GM21526 (cell line): ENCODE results near the gene IL23R.
"Not testable (repeated sequence)": the region's sequence is repeated elsewhere in the genome, so short reads cannot be mapped to it uniquely, and the experiment has no call there.

Source experiments
- ATAC-seq: cut with Tn5 transposase; IDR thresholded peaks from one replicate; pipeline ENCODE4 v1.9.1; 2021; ENCODE audit warnings: moderate library complexity; ENCODE audit not compliant: unreplicated experiment, low FRiP score

IL23R gene

DNA sequence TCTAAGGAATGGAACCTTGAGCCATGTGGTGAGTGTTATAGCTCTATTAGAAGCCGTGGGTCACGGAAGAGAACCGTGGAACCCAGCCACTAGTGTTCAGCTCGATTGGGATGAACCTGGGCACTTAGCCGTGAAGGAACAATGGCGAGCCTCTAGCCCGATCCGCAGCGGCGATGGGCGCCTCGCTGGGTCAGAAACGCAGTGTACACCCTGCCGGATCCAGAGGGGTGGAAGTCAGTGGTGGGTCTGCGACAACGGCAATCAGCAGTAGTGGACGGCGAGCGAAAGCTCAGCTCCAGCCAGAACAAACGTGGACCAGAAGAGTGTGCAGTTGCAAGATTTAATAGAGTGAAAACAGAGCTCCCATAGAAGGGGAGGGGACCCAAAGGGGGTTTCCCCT is 18.3 kb upstream of the IL23R start:
- not testable (repeated sequence) for ATAC-seq

DNA sequence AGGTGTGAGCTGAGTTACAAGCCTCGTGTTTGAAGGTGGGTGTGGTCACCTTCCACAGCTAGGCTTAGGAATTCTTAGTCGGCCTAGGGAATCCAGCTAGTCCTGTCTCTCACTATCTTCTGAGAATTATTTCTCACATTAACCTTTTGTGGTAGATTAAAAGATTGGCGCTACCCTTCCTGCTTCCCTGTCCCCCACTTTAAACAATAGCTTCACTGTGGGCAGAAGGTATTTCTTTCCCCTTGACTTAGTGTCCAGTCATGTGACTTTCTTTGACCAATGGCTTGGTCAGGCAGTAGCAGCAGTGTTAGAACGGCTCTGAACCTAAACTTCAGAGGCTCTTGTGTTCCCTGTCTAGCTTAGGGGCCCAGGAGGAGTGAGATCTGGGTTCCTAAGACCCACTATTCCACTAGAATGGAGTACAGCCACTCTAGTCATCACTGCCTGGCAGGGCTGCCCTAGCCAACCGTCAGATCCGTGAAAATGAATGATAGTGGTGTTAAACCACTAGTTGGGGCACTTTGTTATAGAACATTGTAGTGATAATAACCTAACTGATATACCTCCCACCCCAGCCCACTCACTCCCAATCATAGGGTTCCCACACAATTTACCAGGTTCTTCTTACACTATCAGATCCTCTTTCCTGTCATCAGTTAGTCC is 17.6 kb upstream of the IL23R start:
- ATAC-seq, result peak; percentile 14

DNA sequence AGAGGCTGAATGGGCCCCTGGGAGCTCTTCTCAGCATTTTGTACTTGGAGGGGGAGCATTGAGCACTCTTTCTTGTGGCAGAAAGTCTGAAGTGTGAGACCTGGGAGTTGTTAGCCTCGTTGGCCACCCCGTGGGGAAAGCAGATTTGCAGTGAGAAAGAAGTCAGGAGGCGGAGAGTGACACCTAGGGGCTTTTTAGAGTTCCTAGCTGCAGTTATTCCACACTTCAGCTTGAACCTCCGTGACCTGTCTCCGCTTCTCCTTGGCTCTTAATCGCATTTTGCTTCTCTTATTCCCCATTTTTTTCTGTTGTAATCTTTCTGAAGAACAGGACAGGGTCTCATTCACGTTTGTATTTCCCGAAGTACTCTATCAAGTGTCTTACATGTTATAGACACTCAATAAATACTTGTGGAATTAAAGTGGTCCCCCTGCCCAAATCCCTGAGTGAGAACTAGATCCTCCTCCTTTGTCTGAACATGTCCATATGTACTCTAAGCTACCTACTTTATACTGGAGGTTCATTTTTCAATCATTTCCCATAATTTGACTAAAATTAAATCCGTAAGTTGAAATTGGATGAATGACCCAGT is 17.0 kb upstream of the IL23R start:
- peak; percentile 96 for ATAC-seq

DNA sequence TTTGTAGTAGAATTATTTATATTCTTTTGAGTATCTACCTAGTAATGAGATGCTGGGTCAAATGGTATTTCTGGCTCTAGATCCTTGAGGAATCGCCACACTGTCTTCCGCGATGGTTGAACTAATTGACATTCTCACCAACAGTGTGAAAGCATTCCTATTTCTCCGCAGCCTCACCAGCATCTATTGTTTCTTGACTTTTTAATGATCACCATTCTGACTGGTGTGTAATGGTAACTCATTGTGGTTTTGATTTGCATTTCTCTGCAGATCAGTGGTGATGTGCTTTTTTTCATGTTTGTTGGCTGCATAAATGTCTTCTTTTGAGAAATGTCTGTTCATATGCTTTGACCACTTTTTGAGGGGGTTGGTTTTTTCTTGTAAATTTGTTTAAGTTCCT is 15.3 kb upstream of the IL23R start:
- no peak for ATAC-seq

DNA sequence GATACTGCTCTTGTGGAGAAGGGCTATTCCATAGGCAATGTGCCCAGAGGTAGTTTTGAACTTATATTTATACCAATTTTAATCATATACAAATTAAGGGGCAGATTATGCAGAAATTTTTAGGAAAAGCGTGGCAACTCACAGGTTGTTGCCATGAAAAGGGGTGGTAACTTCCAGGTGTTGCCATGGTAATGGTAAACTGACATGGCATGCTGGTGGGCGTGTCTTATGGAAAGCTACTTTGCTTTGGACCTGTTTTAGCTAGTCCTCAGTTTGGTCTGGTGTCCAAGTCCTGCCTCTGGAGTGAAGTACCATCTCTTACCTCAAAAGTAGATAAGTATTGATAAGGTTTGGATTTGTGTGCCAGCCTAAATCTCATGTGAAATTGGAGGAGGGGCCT is 7.9 kb upstream of the IL23R start:
- ATAC-seq, result no peak

DNA sequence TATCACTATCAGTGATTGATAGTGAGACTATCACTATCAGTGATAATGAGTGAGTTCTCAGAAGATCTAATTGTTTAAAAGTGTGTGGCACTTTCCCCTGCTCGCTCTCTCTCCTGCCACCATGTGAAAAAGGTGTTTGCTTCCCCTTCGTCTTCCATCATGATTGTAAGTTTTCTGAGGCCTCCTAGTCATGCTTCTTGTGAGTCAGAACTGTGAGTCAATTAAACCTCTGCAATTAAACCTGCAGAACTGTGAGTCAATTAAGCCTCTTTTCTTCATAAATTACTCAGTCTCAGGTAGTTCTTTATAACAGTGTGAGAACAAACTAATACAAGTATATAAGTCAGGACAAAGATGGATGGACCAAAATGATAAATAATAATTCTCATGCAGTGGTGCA is 7.0 kb upstream of the IL23R start:
- no peak for ATAC-seq

DNA sequence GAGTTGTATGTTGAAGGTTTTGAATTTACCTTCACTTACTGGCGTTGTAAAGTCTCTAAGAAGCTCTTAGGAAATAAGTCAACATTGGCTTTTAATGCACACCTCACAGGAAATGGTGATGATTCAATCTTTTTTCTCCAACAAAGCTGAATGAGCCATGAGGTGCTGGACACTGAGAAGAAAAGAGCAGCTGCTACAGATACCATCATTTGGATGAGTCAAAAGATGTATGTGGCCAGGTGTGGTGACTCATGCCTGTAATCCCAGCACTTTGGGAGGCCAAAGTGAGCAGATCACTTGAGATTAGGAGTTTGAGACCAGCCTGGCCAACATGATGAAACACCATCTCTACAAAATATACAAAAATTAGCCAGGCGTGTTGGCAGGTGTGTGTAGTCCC is 3.3 kb upstream of the IL23R start:
- ATAC-seq, result no peak

DNA sequence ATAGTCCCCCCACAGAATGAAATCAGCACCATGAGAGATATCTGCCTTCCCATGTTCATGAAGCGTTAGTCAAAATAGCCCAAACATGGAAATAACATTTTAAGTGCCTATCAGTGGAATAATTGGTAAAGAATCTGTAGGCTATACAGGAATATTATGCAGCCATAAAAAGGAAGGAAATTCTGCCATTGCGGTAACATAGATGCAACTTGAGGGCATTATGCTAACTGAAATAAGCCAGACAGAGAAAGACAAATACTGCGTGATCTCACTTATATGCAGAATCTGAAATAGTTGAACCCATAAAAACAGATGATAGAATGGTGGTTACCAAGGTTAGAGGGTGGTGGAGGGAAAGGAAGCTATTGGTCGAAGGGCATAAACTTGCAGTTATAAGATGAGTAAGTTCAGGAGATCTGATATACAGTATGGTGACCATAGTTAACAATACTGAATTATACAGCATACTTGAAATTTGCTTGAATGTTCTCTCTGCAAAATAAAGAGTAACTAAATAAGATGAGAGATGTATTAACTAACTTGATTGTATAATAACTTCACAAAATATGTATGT is 699 bp upstream of the IL23R start:
- ATAC-seq, result no peak

DNA sequence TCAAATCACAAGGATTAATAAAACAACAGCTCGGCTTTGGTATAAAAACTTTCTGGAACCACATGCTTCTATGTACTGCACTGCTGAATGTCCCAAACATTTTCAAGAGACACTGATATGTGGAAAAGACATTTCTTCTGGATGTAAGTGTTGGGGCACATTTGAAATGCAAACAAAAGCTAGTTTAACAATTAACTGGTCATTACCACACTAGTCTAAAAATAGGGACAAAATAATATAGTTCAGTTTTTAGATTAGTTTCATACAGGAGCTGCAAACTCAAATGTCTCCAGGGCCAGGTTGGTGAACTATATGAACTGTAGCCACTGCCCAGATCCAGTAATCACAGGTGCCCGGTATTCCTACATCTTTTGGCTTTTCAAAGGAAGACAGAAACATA is 3.2 kb downstream of the IL23R start:
- ATAC-seq, result no peak

DNA sequence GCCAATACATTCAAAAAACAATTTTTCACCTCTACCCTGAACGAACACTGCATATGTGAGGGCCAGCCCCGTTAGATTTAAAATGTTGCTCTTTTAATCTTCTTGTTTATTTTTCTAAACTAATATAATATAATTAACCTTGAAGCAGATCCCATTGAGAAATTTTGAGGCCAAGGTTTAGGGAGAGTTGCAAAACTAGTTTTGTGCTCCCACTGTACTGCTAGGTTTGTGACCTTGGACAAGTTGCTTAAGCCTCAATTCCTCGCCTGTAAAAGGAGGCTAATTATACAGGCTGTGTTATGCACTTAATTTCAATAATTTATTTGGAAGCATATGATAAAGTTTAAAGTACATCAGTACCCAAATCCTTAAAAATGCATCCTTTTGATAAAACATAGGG is 3.7 kb downstream of the IL23R start:
- ATAC-seq, result no peak

DNA sequence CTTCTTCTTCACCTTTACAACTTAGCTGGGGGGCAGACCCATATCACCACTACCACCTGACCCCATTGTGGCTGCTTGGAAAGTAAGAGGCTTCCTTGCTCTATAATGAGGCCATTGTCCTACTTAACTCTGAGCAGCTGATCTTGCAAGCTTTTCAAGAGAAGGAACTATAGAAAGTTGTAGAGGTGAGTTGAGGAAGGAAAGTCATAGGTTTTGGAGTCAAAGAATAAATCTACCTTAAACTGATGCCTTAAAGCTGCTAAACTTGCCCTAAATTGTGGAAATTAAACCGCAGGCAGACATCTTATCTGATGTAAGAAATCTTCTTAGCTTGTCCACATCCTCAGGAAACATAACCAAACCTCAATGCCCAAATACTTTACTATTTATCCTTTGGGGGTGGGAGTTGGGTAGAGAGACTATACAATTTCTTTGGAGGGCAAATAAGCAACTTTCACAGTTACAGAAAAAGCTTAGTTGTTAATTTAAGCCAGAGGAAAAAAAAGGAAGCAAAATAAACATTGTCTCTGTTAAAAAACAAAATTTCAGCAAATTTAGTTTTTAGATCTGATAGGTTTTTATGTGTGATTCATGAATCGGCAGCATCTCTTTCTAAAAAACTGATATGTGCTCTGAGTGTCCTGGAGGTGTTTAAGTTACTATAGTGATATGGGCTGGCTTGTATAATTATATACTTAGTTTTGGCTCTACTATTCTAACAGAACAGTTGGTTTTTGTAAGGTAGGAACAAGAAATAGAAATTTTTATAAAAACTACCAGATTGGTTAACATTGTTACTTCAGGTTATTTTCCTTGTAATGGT is 4.7 kb downstream of the IL23R start:
- no peak for ATAC-seq

DNA sequence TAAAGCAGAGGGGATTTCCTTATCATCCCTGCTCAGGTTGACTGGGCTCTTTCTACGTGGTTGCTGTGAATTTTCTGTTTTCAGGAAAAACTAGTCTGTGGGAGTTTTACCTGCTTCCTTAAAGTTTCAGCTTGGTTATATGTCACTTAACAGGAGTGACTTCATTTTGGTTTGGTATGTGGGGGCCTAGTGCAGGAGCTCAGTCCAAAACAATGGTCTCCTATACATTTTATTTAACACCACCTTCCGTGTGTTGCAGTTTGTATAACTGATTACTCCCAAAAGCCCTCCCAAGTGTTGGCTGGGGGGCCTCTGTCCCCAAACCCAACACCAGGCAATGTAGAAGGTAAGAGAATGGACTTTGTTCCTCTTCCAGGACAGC is 5.3 kb downstream of the IL23R start:
- no peak for ATAC-seq

DNA sequence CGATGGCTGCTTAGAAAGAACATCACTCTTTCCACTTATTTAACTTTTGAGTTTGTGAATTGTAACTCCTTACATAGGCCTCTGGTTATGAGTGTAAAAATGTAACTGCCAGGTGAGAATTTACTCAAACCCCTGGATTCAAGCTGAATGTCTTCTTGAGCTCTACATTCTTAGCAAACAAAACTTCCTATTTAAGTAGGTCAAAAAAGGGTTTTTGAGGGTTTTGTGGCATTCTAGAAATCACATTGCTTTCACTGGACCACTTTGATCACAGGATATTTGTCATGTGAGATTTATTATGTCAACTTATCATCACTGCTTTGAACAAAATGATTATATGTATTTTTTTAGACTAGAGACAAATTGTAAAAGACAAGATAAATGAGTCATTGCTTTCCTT is 5.7 kb downstream of the IL23R start:
- no peak for ATAC-seq

DNA sequence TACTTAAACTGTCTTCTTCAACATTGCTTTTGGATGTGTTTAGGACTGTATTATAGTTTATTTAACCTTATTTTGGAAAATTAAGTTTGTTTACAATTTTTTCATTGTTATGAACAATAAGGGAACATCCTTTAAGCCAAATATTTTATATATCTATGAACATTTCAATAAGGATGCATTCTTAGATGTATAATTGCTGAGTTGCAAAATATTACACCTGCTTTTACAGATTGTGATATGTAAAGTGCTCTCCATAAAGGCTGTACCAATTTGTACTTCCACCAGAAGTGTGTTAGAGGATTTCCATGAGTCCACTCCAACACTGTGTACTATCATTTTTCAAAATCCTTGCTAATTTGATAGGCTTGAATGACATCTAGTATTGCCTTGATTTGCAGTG is 7.7 kb downstream of the IL23R start:
- no peak for ATAC-seq

DNA sequence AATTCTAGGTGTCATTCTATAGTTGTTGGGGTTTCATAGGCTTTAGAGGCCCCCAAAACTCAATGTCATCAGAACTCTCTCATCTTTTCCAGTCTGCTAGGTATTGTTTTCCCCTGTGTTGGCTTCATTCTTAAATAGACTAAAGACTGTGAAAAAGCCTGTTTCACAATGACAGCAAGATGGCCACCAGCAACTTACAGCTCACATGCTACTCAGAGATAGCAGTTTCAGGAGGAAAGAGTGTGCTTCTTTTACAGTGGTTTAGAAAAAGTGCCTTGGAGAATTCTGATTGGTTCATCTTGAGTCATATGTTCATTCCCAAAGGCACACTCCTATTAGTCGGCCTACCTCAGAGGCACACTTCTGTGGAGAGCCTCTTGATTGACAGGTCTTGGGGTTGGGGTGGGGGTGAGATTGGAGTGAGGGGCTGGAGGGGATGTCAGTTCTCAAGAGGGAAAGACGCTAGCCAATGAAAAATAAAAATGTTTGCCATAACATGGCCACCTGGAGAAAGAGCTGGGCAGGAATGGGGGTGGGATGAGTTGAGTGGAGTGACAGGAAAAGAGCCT is 8.5 kb downstream of the IL23R start:
- ATAC-seq, result peak; percentile 64

DNA sequence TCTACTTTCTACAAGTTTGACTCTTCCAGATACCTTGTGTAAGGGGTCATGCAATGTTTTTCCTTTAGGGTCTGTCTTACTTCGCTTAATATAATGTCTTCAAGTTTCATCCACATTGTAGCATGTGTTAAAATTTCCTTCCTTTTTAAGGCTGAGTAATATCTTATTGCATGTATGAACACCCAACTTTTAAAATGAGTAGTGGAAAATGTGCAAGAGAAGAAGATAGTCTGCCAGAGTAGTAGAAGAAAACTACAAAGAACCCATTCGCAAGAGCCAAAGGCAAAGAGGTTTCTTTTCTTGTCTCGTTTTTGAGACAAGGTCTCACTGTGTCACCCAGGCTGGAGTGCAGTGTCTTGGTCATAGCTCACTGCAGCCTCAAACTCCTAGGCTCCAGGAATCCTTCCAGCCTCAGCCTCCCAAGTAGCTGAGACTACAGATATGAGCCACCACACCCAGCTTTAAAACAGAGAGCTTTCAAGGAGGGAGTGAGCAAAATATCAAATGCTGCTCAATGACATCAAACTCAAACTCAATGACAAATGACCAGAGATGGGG is 9.4 kb downstream of the IL23R start:
- ATAC-seq, result no peak

DNA sequence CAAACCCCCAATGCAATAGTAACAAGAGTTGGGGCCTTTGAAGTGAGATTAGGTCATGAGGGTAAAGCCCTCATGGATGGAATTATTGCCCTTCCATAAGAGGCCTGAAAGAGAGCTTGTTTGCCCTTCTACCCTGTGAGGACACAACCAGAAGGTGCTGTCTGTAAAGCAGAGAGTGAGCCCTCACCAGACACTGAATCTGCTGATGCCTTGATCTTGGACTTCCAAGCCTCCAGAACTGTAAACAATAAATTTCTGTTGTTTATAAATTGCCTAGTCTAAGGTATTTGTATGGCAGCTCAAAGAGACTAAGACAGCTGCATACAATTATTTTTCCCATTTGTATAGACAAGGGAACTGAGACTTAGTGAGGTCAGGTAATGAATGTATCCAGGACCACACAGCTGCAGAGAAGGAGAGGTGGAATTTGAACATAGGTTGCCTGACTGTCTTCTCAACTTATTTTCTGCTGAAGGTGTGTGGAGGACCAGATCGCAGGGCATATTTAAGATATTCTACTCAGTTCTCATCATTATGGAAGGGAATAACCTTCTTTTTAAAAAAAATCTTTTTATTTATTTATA is 18.7 kb downstream of the IL23R start:
- no peak for ATAC-seq

DNA sequence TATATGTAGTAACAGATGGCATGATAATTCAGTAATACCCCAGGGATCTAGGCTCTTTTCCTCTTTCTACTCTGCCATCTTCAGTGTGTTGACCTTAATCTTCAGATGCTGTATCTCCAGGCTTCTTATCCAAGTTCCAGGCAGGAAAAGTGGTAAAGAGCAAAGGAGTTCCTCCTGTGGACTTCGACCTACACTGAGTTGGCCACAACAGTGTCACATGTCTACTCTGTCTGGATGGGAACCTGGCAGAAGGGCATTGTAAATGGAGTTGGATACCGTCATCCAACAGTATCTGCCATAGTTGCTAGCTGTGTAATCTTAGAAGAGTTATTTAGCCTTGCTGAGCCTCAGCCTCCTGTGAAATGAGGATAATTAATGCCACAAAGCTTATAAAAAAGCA is 21.9 kb downstream of the IL23R start:
- no peak for ATAC-seq

DNA sequence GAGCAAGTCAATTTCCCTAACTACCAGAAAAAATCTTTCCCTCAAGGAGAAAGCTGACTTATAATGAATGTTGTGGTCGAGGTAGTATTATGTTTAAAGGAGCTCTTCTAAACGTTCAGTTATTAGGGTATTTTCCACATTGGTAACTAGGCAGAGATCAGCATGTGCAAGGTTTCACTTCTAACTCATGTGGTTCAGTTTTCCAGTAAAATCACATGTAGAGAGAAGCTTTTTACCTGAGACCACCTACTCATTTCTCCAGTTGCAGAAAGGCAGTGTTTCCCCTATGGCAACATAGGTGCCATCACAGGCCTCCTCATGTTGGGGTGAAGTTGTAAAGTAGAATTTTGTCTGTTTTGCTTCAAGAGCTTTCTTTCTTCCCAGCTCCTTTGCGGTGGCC is 23.7 kb downstream of the IL23R start:
- ATAC-seq, result no peak

DNA sequence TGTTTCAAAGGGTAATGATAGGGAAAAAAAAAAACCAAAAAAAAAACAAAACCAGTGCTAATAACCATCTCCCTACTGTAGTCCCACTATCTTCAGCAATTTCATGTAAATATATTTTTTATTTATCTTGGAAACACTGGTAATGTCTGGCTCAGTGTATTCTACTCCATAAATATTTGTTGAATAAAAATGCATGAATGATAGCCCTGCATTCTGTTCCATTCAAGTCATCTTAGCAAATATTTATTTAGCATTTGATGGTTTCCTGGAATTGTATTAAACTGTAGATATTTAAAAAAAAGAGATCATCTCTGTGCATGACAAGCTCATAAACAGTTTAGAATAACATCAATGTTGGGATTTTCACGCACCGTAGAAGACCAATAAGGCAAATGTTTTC is 24.2 kb downstream of the IL23R start:
- ATAC-seq, result no peak

DNA sequence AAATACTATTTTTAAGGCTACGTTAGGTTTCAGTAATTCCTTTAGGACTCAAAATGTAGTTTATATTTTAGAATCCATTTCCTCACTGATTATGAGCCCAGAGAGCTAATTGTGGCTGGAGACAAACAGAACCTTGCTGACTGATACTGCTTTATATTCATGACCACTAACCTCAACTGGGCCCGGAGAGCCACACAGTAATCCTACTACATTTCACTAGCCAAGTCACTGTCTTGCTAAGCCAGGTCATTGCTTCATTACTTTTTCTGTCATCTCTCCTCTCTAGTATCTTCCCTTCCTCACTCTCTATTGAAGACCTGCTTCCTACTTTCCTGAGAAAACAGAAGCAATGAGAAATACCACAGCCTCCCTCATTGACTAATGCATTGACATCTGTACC is 24.7 kb downstream of the IL23R start:
- no peak for ATAC-seq
